Suprapubic skin (tissue), 4 donors: ENCODE measurements around the gene ZNRF3.

Experiments used
- CTCF ChIP-seq, 2 donors: fragments of 200-600 bp in 1 of 2; fragments of 450-650 bp in 1 of 2; sonication (generic) in 1 of 2; IDR thresholded peaks; one replicate each; pipeline ENCODE4 v1.5.1; 2016 to 2019; ENCODE audit warnings: antibody characterized with exemption in 2 of 2, mild to moderate bottlenecking in 1 of 2, moderate library complexity in 1 of 2
- EP300 ChIP-seq: sonication (generic); formaldehyde crosslinking; IDR thresholded peaks from one replicate; pipeline ENCODE4 v1.6.1; 2017; ENCODE audit warnings: antibody characterized with exemption
- POLR2AphosphoS5 ChIP-seq, 3 donors: sonication (generic); formaldehyde crosslinking; IDR thresholded peaks; one replicate each; pipeline ENCODE4 v1.6.1; 2017; ENCODE audit warnings: antibody characterized with exemption in 3 of 3

GRCh38 chr22:29053048-29053702 is 169.8 kb downstream of the ZNRF3 start:
- TF ChIP-seq CTCF (IDR thresholded peaks at IDR 0.05) (no peak), POLR2AphosphoS5 (IDR thresholded peaks at IDR 0.05) (no peak), EP300 (no peak)
